ACC112 (cell line): Measurements from ENCODE around the gene CELSR1.

ENCODE experiments used
- H2AFZ ChIP-seq: fragments of 200-600 bp; sonication (generic); one replicate; pipeline ENCODE4 v1.6.0; 2017; ENCODE audit warnings: antibody characterized with exemption, low read length; ENCODE audit not compliant: unreplicated experiment
- H3K27ac ChIP-seq: fragments of 200-600 bp; sonication (generic); 2 replicates; pipeline ENCODE4 v1.5.1; 2014; ENCODE audit warnings: low read depth, mild to moderate bottlenecking, antibody characterized with exemption, low read length, moderate library complexity
- H3K27me3 ChIP-seq: fragments of 200-600 bp; sonication (generic); 2 replicates; pipeline ENCODE4 v1.6.1; 2014; ENCODE audit warnings: mild to moderate bottlenecking, antibody characterized with exemption, low read length, moderate library complexity, mixed read lengths; ENCODE audit not compliant: insufficient read depth
- H3K36me3 ChIP-seq: fragments of 200-600 bp; sonication (generic); 2 replicates; pipeline ENCODE4 v1.6.1; 2016; ENCODE audit warnings: mild to moderate bottlenecking, antibody characterized with exemption, low read length, moderate library complexity, mixed read lengths; ENCODE audit not compliant: insufficient read depth
- H3K4me1 ChIP-seq: fragments of 200-600 bp; sonication (generic); one replicate; pipeline ENCODE4 v1.6.1; 2016; ENCODE audit warnings: low read length, mixed read lengths; ENCODE audit not compliant: insufficient read depth, unreplicated experiment, control insufficient read depth
- H3K4me3 ChIP-seq: fragments of 200-600 bp; sonication (generic); 2 replicates; pipeline ENCODE4 v1.5.1; 2014; ENCODE audit warnings: mild to moderate bottlenecking, low read depth, low read length
- H3K79me2 ChIP-seq: fragments of 200-600 bp; sonication (generic); one replicate; pipeline ENCODE4 v1.6.0; 2016; ENCODE audit warnings: low read length; ENCODE audit not compliant: control insufficient read depth, unreplicated experiment, insufficient read depth

CELSR1 gene

GRCh38 chr22:46448333-46448732 is 89.1 kb downstream of the CELSR1 start:
- Histone ChIP-seq H3K4me1 (no peaks in the 10 kb centered on the region), H3K27ac (no peak overlapping the region), H3K27me3 (peaks cover 10% of the 10 kb centered on the region), H3K4me3 (no peak overlapping the region), H2AFZ (no peak overlapping the region), H3K36me3 (no peaks in the 10 kb centered on the region), H3K79me2 (no peaks in the 10 kb centered on the region)

GRCh38 chr22:46447906-46448305 is 89.5 kb downstream of the CELSR1 start:
- H3K27me3 ChIP-seq: peaks cover 10% of the 10 kb centered on the region
- H3K36me3 ChIP-seq: no peaks in the 10 kb centered on the region
- H3K4me1 ChIP-seq: no peaks in the 10 kb centered on the region
- H2AFZ ChIP-seq: no peak overlapping the region
- no peak overlapping the region for H3K27ac ChIP-seq
- no peak overlapping the region for H3K4me3 ChIP-seq
- H3K79me2 ChIP-seq: no peaks in the 10 kb centered on the region

GRCh38 chr22:46446799-46447198 is 90.6 kb downstream of the CELSR1 start:
- Histone ChIP-seq H3K27ac (no peak overlapping the region), H3K4me3 (no peak overlapping the region), H3K36me3 (no peaks in the 10 kb centered on the region), H3K4me1 (no peaks in the 10 kb centered on the region), H3K27me3 (peaks cover 10% of the 10 kb centered on the region), H2AFZ (no peak overlapping the region), H3K79me2 (no peaks in the 10 kb centered on the region)

- Histone ChIP-seq H3K4me1 (no peaks in the 10 kb centered on the region), H3K79me2 (no peaks in the 10 kb centered on the region), H2AFZ (no peak overlapping the region), H3K27ac (no peak overlapping the region), H3K4me3 (no peak overlapping the region), H3K36me3 (no peaks in the 10 kb centered on the region), H3K27me3 (peaks cover 10% of the 10 kb centered on the region)
Observed at GRCh38 chr22:46445771-46446420, 91.5 kb downstream of the CELSR1 start.

DNA sequence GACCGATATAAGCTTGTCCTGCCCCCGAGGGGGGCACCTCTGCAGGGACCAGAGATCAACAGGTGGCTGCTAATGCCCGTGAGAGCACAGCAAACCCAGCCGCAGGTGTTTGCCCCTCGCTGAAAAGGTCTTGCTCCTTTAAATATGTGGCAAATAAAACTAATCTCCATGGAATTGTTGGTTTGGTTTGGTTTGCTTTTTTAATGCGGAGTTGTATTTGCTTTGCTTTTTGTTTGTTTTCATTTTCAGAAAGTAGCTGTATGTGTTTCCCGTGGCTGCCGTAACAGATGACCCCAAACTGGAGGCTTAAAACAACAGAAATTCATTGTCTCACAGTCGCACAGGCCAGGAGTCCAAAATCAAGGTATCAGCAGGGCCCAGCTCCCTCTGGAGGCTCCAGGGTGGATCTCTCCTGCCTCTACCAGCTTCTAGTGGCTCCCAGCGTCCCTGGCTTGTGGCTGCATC is 93.0 kb downstream of the CELSR1 start:
- Histone ChIP-seq H3K4me3 (no peak overlapping the region), H3K4me1 (no peaks in the 10 kb centered on the region), H3K27me3 (peaks cover 6% of the 10 kb centered on the region), H3K27ac (no peak overlapping the region), H2AFZ (no peak overlapping the region), H3K79me2 (no peaks in the 10 kb centered on the region), H3K36me3 (no peaks in the 10 kb centered on the region)

GRCh38 chr22:46443850-46444389 is 93.5 kb downstream of the CELSR1 start:
- H3K36me3 ChIP-seq: no peaks in the 10 kb centered on the region
- H2AFZ ChIP-seq: no peak overlapping the region
- H3K4me1 ChIP-seq: no peaks in the 10 kb centered on the region
- H3K27ac ChIP-seq: no peak overlapping the region
- no peak overlapping the region for H3K4me3 ChIP-seq
- peaks cover 6% of the 10 kb centered on the region for H3K27me3 ChIP-seq
- no peaks in the 10 kb centered on the region for H3K79me2 ChIP-seq

DNA sequence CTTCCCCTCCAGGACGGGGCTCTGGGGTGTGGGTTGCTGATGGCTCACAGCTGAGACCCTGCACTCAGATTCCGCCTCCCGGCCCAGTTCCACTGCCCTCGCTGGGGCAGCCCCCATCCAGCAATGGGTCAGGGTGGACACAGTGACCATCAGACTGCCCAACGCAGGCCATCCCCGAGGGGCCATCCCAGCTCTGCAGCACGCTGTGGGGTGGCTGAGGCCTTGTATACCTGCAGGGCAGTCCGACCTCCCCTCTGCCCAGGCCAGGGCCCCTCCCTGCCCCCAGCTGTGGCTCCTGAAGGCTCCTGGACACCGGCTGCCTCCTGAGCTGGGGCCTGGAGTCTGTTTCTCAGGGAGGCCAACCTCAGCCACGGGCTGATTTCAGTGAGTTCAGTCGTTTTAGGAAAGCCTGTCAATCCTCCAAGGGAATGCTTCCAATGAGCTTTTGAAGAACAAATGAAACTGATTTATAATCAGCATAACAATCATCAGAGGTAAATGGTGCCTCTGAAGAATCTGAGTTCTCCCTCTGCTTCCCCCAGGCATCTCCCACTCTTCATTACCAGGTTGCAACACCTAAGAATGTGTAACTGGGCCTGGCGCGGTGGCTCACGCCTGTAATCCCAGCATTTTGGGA is 95.1 kb downstream of the CELSR1 start:
- Histone ChIP-seq H3K27me3 (no peaks in the 10 kb centered on the region), H3K27ac (no peak overlapping the region), H3K79me2 (no peaks in the 10 kb centered on the region), H3K4me1 (no peaks in the 10 kb centered on the region), H2AFZ (no peak overlapping the region), H3K4me3 (no peak overlapping the region), H3K36me3 (no peaks in the 10 kb centered on the region)

GRCh38 chr22:46439576-46440465 is 97.6 kb downstream of the CELSR1 start:
- Histone ChIP-seq H3K27ac (no peak overlapping the region), H2AFZ (no peak overlapping the region), H3K27me3 (no peaks in the 10 kb centered on the region), H3K36me3 (no peaks in the 10 kb centered on the region), H3K4me1 (no peaks in the 10 kb centered on the region), H3K4me3 (no peak overlapping the region), H3K79me2 (no peaks in the 10 kb centered on the region)

DNA sequence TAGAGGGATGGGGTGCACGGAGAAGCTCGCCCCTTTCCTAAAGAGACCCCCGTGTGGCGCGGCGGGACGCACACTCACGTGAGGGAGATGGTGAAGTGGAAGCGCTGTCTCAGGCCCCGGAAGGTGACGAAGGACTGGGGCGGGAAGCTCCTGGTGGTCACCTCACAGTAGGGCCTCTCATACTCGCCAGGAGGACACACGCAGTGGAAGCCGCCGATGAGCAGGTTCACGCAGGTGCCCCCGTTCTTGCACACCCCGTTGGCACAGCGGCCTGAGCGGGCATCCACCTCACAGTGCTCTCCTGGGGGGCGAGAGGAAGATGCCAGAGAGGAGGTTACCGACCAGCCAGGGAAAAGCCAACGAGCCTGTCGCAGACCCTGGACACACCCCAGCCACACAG is 98.3 kb downstream of the CELSR1 start:
- H3K36me3 ChIP-seq: no peaks in the 10 kb centered on the region
- H3K27me3 ChIP-seq: no peaks in the 10 kb centered on the region
- H3K4me3 ChIP-seq: no peak overlapping the region
- no peaks in the 10 kb centered on the region for H3K4me1 ChIP-seq
- H2AFZ ChIP-seq: no peak overlapping the region
- H3K27ac ChIP-seq: no peak overlapping the region
- no peaks in the 10 kb centered on the region for H3K79me2 ChIP-seq

- Histone ChIP-seq H3K79me2 (no peaks in the 10 kb centered on the region), H3K36me3 (no peaks in the 10 kb centered on the region), H3K27me3 (no peaks in the 10 kb centered on the region), H2AFZ (no peak overlapping the region), H3K4me1 (no peaks in the 10 kb centered on the region), H3K27ac (no peak overlapping the region), H3K4me3 (no peak overlapping the region)
Observed at GRCh38 chr22:46437671-46438440, 99.6 kb downstream of the CELSR1 start.
